Mucosa of rectum (tissue), 2 donors: ENCODE measurements around the gene NAT10.

Experiments
- H3K27ac ChIP-seq, 2 donors: one replicate each; pipeline ENCODE4 v1.7.0; 2013; ENCODE audit warnings: inconsistent platforms in 2 of 2, low read depth in 2 of 2, low read length in 2 of 2
- H3K27me3 ChIP-seq, 2 donors: one replicate each; pipeline ENCODE4 v1.7.0; 2013; ENCODE audit warnings: low read length in 2 of 2; ENCODE audit not compliant: control insufficient read depth in 2 of 2, insufficient read depth in 2 of 2
- H3K36me3 ChIP-seq, 2 donors: one replicate each; pipeline ENCODE4 v1.7.0; 2013; ENCODE audit warnings: low read length in 2 of 2; ENCODE audit not compliant: control insufficient read depth in 2 of 2, insufficient read depth in 2 of 2
- H3K4me1 ChIP-seq, 2 donors: one replicate each; pipeline ENCODE4 v1.7.0; 2013; ENCODE audit warnings: low read length in 2 of 2, mild to moderate bottlenecking in 1 of 2; ENCODE audit not compliant: control insufficient read depth in 2 of 2, insufficient read depth in 2 of 2
- H3K4me3 ChIP-seq, 2 donors: one replicate each; pipeline ENCODE4 v1.7.0; 2013; ENCODE audit warnings: low read length in 2 of 2
- H3K9ac ChIP-seq, 2 donors: one replicate each; pipeline ENCODE4 v1.7.0; 2013; ENCODE audit warnings: low read length in 2 of 2, low read depth in 1 of 2, mild to moderate bottlenecking in 1 of 2
- H3K9me3 ChIP-seq, 2 donors: one replicate each; pipeline ENCODE4 v1.7.0; 2013; ENCODE audit warnings: low read length in 2 of 2; ENCODE audit not compliant: control insufficient read depth in 2 of 2
- donor health status: healthy.
- donor health status: Normal muscosa, but diverticular disease.

Gene NAT10

GRCh38 chr11:34194576-34195335 is 89.3 kb downstream of the NAT10 start:
- Histone ChIP-seq H3K9ac (no peak overlapping the region), H3K36me3 (no peaks in the 10 kb centered on the region), H3K9me3 (no peaks in the 10 kb centered on the region), H3K27ac (no peak overlapping the region), H3K27me3 (no peaks in the 10 kb centered on the region), H3K4me1 (no peaks in the 10 kb centered on the region), H3K4me3 (no peak overlapping the region)
